Activated naive CD4-positive, alpha-beta T cell treated with Interleukin-2 at 50 U/mL for 16 hours (primary cell): ENCODE data around the gene GLRX2.

Source experiments
- DNase-seq: peaks from one replicate; pipeline ENCODE4 v3.0.0-alpha.2; 2020

GLRX2 gene

DNA sequence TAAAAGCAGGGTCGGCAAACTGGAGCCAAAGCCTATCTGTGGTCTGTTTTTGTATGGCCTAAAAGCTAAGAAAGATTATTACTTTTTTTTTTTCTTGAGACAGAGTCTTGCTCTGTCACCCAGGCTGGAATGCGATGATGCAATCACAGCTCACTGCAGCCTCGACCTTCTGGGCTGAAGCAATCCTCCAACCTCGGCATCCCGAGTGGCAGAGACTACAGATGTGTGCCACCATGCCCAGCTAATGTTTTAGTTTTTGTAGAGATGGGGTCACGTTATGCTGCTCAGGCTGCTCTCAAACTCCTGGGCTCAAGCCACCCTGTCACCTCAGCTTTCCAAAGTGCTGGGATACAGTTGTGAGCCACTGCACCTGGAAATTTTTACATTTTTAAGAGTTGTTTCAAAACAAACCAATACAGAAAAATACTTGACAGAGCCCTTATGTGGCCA lies 6.5 kb upstream of the GLRX2 start:
- DNase-seq = no peak

GRCh38 chr1:193110864-193111263 lies 5.7 kb upstream of the GLRX2 start:
- no peak for DNase-seq

- no peak for DNase-seq
Observed at GRCh38 chr1:193110246-193110645, 5.0 kb upstream of the GLRX2 start.

GRCh38 chr1:193109619-193110018 lies 4.4 kb upstream of the GLRX2 start:
- DNase-seq = no peak

- no peak for DNase-seq
Observed at GRCh38 chr1:193108471-193108870, 3.3 kb upstream of the GLRX2 start.

DNA sequence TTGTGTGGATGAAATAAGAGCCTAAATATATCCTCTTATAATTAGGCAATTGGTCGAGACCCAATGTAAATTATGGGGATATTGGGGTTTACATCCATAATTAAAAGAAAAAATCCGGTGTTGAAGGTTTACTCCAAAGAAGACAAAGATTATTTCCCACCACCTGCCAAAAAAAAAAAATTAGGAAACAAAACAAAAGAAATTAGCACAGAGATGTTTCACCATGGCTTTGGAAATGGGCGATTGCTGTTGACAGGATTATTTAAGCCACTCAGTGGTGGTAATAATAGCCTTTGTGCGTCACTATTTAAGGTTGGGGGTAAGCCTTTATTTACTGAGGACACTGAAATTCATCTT lies 585 bp upstream of the GLRX2 start:
- DNase-seq = no peak

- peak; percentile 27 for DNase-seq
Observed at GRCh38 chr1:193104502-193104906, 710 bp downstream of the GLRX2 start.

DNA sequence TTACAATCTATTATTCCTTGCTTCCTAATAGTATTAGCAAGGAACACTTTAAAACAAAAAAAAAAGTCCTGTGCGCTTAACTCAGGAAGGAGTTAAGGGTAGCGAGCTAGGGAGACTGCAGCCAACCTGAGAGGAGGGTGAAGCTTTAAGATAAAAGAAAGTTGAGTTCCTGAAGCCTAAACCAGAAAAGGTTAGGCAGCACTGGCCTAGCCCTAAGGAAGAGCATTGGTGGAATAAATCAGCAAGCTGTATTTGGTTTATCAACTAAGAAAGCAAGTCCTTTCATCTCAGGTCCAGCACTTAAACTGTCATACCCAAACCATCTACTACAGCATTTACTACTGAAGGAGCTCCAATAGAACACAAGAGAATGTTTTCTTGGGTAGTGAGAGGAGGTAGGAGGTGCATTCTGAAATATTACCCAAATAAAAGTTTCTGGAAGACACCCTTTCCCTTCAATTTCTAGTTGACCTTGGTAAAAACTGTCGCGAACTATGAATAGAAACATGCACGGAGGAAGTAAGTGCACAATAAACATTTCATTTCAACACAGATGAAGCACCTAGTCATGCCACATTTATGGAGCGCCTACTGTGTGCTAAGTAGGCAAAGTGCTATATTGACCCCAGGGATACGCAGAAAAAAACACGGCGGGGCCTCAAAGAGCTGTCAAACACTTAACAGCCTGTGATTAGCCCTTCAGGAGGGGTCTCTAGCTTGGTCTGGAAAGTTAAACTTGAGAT lies 1.3 kb downstream of the GLRX2 start:
- DNase-seq = no peak

DNA sequence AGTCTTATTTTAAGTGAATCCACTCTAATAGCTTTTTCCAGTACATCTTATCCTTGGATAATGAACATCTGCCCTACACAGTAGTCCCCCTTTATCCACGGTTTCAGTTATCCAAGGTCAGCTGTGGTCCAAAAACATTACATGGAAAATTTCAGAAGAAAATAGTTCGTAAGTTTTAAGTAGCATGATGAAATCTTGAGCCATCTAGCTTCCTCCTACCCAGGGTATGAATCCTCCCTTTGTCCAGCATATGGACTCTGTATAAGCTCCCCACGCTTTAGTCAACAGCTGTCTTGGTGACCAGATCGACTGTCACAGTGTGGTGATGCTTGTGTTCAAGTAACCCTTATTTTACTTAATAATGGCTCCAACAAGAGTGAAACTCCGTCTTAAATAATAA lies 2.6 kb downstream of the GLRX2 start:
- no peak for DNase-seq

GRCh38 chr1:193094112-193094511 lies 11.1 kb downstream of the GLRX2 start:
- no peak for DNase-seq

GRCh38 chr1:193090865-193091264 lies 14.3 kb downstream of the GLRX2 start:
- DNase-seq = no peak

DNA sequence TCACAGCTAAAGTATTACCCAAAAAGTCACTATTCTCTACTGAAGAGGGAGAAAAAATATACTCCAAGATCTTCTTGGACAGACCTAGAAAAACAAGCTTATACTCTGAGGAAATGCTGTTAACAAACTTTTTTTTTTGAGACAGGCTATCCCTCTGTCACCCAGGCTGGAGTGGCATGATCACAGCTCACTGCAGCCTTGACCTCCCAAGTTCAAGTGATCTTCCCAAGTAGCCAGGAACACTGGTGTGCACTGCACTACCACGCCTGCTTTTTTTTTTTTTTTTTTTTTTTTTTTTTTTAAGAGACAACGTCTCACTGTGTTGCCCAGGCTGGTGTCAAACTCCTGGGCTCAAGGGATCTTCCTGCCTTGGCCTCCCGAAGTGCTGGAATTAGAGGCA lies 17.3 kb downstream of the GLRX2 start:
- DNase-seq = no peak

- DNase-seq = no peak
Observed at GRCh38 chr1:193086342-193086741, 18.9 kb downstream of the GLRX2 start.

DNA sequence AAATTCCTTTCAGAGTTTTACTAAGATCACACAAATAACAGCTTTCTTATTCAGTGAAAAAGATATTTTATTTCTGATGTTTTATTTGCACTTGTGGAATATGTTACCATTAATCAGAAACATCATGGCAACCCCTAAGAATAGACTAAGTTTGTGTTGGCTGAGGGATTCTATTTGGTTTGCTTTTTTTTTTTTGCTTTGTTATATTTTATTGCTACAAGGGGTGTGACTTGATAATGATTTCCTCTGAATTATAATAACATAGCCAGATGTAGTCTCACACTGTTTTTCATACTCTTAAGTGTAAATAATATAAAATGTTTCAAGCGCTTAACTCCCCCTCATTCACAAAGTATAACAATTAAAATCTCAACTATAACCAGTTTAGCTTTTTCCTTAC lies 20.0 kb downstream of the GLRX2 start:
- DNase-seq = no peak

DNA sequence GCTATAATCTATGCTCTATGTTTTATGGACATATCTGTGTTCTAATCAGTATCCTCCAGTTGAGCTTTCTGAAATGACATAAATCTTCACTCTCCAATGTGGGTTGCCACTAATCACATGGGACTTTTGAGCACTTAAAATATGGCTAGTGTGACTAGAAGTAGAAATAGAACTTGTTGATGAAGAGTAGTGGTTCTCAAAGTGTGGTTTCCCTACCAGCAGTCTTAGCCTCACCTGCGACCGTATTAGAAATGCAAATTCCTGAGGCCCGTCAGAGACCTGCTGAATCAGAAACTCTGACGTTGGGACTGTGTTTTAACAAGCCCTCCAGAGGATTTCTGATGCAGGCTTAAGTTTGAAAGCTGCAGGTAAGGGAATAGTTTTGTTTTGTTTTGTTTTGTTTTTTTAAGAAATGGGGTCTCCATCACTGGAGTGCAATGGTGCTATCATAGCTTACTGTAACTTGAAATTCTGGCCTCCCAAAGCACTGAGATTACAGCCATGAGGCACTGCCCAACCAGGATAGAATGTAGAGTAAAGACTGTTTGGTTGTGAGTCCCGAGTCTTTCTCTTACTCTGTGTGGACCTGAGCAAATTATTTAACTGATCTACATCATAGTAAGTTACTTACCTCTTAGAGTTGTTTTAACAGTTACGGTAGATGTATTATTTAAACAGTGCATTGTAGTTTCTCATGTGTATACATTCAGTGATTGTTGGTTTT lies 21.7 kb downstream of the GLRX2 start:
- no peak for DNase-seq

DNA sequence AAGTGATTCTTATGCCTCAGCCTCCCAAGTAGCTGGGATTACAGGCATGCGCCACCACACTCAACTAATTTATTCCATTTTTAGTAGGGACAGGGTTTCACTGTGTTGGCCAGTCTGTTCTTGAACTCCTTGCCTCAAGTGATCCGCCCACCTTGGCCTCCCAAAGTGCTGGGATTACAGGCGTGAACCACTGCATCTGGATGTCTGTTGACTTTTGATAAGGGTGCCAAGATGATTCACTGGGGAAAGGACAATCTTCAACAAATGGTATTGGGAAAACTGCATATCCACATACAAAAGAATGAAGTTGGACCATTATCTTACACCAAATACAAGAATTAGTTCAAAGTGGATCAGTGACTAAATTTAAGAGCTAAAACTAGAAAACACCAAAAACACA lies 26.0 kb downstream of the GLRX2 start:
- DNase-seq = no peak

DNA sequence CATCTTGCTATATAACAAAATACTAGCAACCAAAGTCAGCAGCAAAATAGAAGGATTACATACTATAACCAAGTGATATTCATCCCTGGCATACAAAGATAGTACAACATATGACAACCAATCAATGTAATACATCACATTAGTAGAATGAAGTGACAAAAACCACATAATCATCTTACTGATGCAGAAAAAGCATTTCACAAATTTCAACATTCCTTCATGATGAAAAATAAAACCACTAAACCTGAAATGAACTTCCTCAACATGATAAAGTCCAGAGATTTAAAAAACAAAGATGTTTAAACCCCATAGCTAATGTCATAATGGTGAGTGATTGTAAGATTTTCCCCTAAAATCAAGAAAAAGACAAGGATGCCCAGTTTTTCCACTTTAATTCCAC lies 27.2 kb downstream of the GLRX2 start:
- DNase-seq = no peak

DNA sequence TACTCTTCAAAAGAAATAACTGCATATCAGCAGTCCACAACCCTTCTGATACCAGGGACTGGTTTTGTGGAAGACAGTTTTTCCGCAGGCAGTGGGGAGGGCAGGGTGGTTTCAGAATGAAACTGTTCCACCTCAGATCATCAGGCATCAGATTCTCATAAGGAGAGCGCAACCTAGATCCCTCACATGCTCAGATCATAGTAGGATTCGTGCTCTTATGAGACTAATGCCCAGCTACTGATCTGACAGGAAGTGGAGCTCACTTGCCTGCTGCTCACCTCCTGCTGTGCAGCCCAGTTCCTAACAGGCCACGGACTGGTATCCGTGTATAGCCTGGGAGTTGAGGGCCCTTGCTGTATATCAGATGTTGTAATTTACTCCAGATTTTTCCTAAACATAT lies 34.3 kb downstream of the GLRX2 start:
- DNase-seq = peak; percentile 9

- no peak for DNase-seq
Observed at GRCh38 chr1:193070386-193070753, 34.8 kb downstream of the GLRX2 start.

GRCh38 chr1:193069748-193070385 lies 35.3 kb downstream of the GLRX2 start:
- DNase-seq = no peak

DNA sequence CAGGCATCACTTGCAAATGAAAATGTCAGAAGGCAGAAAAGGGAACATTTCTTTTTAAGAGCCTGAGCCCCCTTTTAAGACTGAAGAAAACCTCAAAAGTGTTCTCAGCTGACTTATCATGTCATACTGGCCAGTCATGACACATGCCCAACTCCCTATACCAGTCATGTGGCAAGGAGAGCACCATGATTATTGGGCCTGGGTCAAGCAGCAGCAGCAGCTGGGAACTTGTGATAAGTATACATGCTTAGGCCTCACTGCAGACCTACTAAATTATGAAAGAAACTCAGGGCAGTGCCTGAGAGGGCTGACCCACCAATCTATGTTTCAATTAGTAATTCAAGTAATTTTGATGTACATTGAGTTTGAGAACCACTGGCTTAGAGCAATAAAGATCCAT lies 37.2 kb downstream of the GLRX2 start:
- DNase-seq = no peak

DNA sequence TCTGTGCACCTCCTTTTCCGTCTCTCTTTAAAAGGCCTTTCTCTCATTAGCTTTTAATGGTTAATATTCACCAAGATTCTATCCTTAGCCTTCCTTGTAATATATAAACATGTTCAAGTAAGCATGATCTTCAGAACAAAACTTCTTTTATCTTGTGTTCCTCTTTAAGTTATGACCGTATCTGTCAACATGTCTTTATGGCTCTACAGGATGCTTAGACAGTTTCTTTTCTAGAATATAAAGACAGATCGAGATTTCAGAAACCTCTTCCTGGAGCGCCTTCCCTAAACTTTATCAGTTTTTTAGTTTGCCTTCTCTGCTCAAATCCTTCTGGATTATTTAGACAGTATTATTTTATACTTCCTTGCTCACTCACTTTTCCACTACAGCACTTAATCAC lies 38.6 kb downstream of the GLRX2 start:
- DNase-seq = no peak

GRCh38 chr1:193065954-193066353 lies 39.3 kb downstream of the GLRX2 start:
- no peak for DNase-seq
